Suprapubic skin (tissue), 3 donors: ENCODE results near the gene GMPPA.

Source experiments
- CTCF ChIP-seq, 2 donors: fragments of 200-600 bp in 1 of 2; fragments of 450-650 bp in 1 of 2; sonication (generic) in 1 of 2; IDR thresholded peaks; one replicate each; pipeline ENCODE4 v1.5.1; 2016 to 2019; ENCODE audit warnings: antibody characterized with exemption in 2 of 2, mild to moderate bottlenecking in 1 of 2, moderate library complexity in 1 of 2
- EP300 ChIP-seq: sonication (generic); formaldehyde crosslinking; IDR thresholded peaks from one replicate; pipeline ENCODE4 v1.6.1; 2017; ENCODE audit warnings: antibody characterized with exemption
- POLR2A ChIP-seq, 2 donors: fragments of 450-650 bp; IDR thresholded peaks; one replicate each; pipeline ENCODE4 v1.6.1; 2017; ENCODE audit warnings: antibody characterized with exemption in 2 of 2, mild to moderate bottlenecking in 2 of 2, moderate library complexity in 2 of 2

GRCh38 chr2:219465659-219466561 lies 32.8 kb upstream of the GMPPA start:
- no peak for TF ChIP-seq CTCF (IDR thresholded peaks at IDR 0.05)
- no peak for TF ChIP-seq EP300
- TF ChIP-seq POLR2A (IDR thresholded peaks at IDR 0.05) = no peak
